HCT116 (cell line): Measurements from ENCODE around the gene P2RX3. TPM values are rescaled to one million over a fixed set of nuclear protein-coding genes. Genes with fewer than 3 reads are reported as not detected.

Source experiments
- ATAC-seq: fragments of 200-7000 bp; cut with Tn5 transposase; 2 replicates; pipeline ENCODE4 v1.9.1; 2020; ENCODE audit warnings: mild to moderate bottlenecking, moderate library complexity
- BruUV-seq: library from RNA; stranded (reverse); fragments of 400-500 nt; replicated peaks from 2 replicates; lab custom pipeline; 2021; lab: Mats Ljungman, UMichigan
- CTCF ChIA-PET: fragments of 300-600 bp; sonication (Branson Sonifier 250); formaldehyde crosslinking; loops from one replicate; lab custom pipeline; 2021; ENCODE audit warnings: antibody characterized with exemption; lab: Charles Lee
- POLR2A ChIA-PET: fragments of 300-600, 350-600 bp; sonication (Branson Sonifier 250); formaldehyde crosslinking; loops from one replicate; lab custom pipeline; 2021; ENCODE audit warnings: antibody characterized with exemption; lab: Charles Lee
- RAD21 ChIA-PET, 2 experiments: fragments of 300-600 bp; sonication (Branson Sonifier 250); formaldehyde crosslinking; loops; one replicate each; lab custom pipeline; 2023; ENCODE audit warnings: low total read pairs in 2 of 2; ENCODE audit not compliant: uncharacterized antibody in 2 of 2, unreplicated experiment in 2 of 2, low non-redundant PET in 1 of 2; lab: Charles Lee
- DNase-seq: peaks from one replicate; pipeline ENCODE4 v3.0.0-alpha.2; 2010; ENCODE audit warnings: low read depth, low spot score
- H2AFZ ChIP-seq: fragments of 200-600 bp; shearing (Covaris generic), sonication (generic); 2 replicates; pipeline ENCODE4 v1.6.1; 2017; ENCODE audit warnings: low read depth, mixed run types, mixed read lengths, antibody characterized with exemption, low read length; ENCODE audit not compliant: poor library complexity, severe bottlenecking
- H3K27ac ChIP-seq: 2 replicates; pipeline ENCODE4 v1.5.1; 2012; ENCODE audit warnings: low read depth, low read length
- H3K27me3 ChIP-seq: fragments of 200-600 bp; sonication (generic); 2 replicates; pipeline ENCODE4 v1.6.1; 2016; ENCODE audit warnings: mixed run types, low read length, mixed read lengths; ENCODE audit not compliant: insufficient read depth
- H3K36me3 ChIP-seq, 2 experiments: fragments of 200-500 bp in 1 of 2; fragments of 200-600 bp in 1 of 2; sonication (Bioruptor generic) in 1 of 2; sonication (generic) in 1 of 2; 2 replicates each; pipeline versions ENCODE4 v1.5.1 to v1.6.1; 2014 to 2016; ENCODE audit warnings: low read length in 2 of 2, inconsistent platforms in 1 of 2, mixed read lengths in 1 of 2, mixed run types in 1 of 2; ENCODE audit not compliant: insufficient read depth in 2 of 2, control insufficient read depth in 1 of 2
- H3K4me1 ChIP-seq, 2 experiments: fragments of 200-600 bp in 1 of 2; sonication (generic) in 1 of 2; 2 replicates each; pipeline versions ENCODE4 v1.5.1 to v1.6.1; 2012 to 2017; ENCODE audit warnings: low read length in 2 of 2, inconsistent platforms in 1 of 2, mild to moderate bottlenecking in 1 of 2, mixed read lengths in 1 of 2, mixed run types in 1 of 2, moderate library complexity in 1 of 2; ENCODE audit not compliant: insufficient read depth in 2 of 2, control insufficient read depth in 1 of 2
- H3K4me2 ChIP-seq: fragments of 200-600 bp; sonication (generic); 2 replicates; pipeline ENCODE4 v1.6.1; 2017; ENCODE audit warnings: mixed run types, low read length, mixed read lengths
- H3K4me3 ChIP-seq, 2 experiments: fragments of 200-600 bp in 1 of 2; sonication (generic) in 1 of 2; replicated peaks in 1 of 2; 2 replicates each; pipeline ENCODE4 v1.5.1; 2011 to 2016; ENCODE audit warnings: low read length in 2 of 2, control low read depth in 1 of 2, low read depth in 1 of 2, mild to moderate bottlenecking in 1 of 2, mixed read lengths in 1 of 2, mixed run types in 1 of 2
- H3K79me2 ChIP-seq: fragments of 200-600 bp; sonication (generic); 2 replicates; pipeline ENCODE4 v1.6.1; 2017; ENCODE audit warnings: mild to moderate bottlenecking, mixed run types, low read length, moderate library complexity, mixed read lengths; ENCODE audit not compliant: insufficient read depth
- H3K9ac ChIP-seq: fragments of 200-600 bp; sonication (generic); 2 replicates; pipeline ENCODE4 v1.6.1; 2016; ENCODE audit warnings: low read length, mixed read lengths
- H3K9me2 ChIP-seq: fragments of 200-600 bp; sonication (generic), shearing (Covaris generic); 2 replicates; pipeline ENCODE4 v1.6.1; 2017; ENCODE audit warnings: mixed run types, mild to moderate bottlenecking, moderate library complexity; ENCODE audit not compliant: insufficient read depth
- H3K9me3 ChIP-seq, 2 experiments: fragments of 200-500 bp in 1 of 2; fragments of 200-600 bp in 1 of 2; sonication (Bioruptor generic) in 1 of 2; sonication (generic) in 1 of 2; 2 replicates each; pipeline ENCODE4 v1.6.1; 2014 to 2017; ENCODE audit warnings: low read length in 2 of 2, mixed read lengths in 2 of 2, inconsistent platforms in 1 of 2, low read depth in 1 of 2, mild to moderate bottlenecking in 1 of 2, mixed run types in 1 of 2, moderate library complexity in 1 of 2; ENCODE audit not compliant: control insufficient read depth in 1 of 2, insufficient read depth in 1 of 2
- H4K20me1 ChIP-seq: fragments of 200-600 bp; sonication (generic), shearing (Covaris generic); 2 replicates; pipeline ENCODE4 v1.6.1; 2017; ENCODE audit warnings: mixed run types, mild to moderate bottlenecking, moderate library complexity; ENCODE audit not compliant: insufficient read depth
- CBX3 ChIP-seq: IDR thresholded peaks from 2 replicates; pipeline ENCODE4 v1.6.1; 2012; ENCODE audit warnings: low read depth
- CEBPB ChIP-seq: IDR thresholded peaks from 2 replicates; pipeline ENCODE4 v1.6.1; 2012; ENCODE audit warnings: low read depth
- CTCF ChIP-seq, 3 experiments: fragments of 200-600 bp in 1 of 3; sonication (generic) in 1 of 3; IDR thresholded peaks in 2 of 3; conservative IDR thresholded peaks in 1 of 3; 2 replicates each; pipeline ENCODE4 v1.5.1; 2012 to 2017; ENCODE audit warnings: low read depth in 2 of 3, low read length in 2 of 3, antibody characterized with exemption in 1 of 3, borderline replicate concordance in 1 of 3, control low read depth in 1 of 3, mild to moderate bottlenecking in 1 of 3, mixed read lengths in 1 of 3, mixed run types in 1 of 3, moderate library complexity in 1 of 3; ENCODE audit not compliant: insufficient read depth in 1 of 3
- RAD21 ChIP-seq: IDR thresholded peaks from 2 replicates; pipeline ENCODE4 v1.6.1; 2012; ENCODE audit warnings: low read depth, mild to moderate bottlenecking
- SP1 ChIP-seq: IDR thresholded peaks from 2 replicates; pipeline ENCODE4 v1.6.1; 2012; ENCODE audit warnings: low read depth
- SRF ChIP-seq: IDR thresholded peaks from 2 replicates; pipeline ENCODE4 v1.6.1; 2012; ENCODE audit warnings: low read depth
- ZNF274 ChIP-seq: fragments of 200-500 bp; sonication (Bioruptor generic); IDR thresholded peaks from 2 replicates; pipeline ENCODE4 v1.6.1; 2014; ENCODE audit warnings: mild to moderate bottlenecking, low read depth, low read length, inconsistent platforms
- intact Hi-C: fragments of 100-400 bp; cut with micrococcal nuclease; formaldehyde crosslinking; loops from 2 replicates; pipeline ENCODE4 v1.10.0; 2022
- total RNA-seq: library from RNA; stranded (reverse); gene quantifications from one replicate; pipeline ENCODE4 v1.2.1, GENCODE V29; 2021; ENCODE audit not compliant: unreplicated experiment
- TF ChIP-seq, protein P1 (sequence below): IDR thresholded peaks from 2 replicates; pipeline ENCODE4 v1.6.1; 2011; ENCODE audit warnings: mild to moderate bottlenecking, low read length, moderate library complexity; ENCODE audit not compliant: insufficient replicate concordance; ENCODE audit errors: extremely low read depth

The P2RX3 gene
- total RNA-seq, 1 experiment from 2014 or later: not detected

DNA sequence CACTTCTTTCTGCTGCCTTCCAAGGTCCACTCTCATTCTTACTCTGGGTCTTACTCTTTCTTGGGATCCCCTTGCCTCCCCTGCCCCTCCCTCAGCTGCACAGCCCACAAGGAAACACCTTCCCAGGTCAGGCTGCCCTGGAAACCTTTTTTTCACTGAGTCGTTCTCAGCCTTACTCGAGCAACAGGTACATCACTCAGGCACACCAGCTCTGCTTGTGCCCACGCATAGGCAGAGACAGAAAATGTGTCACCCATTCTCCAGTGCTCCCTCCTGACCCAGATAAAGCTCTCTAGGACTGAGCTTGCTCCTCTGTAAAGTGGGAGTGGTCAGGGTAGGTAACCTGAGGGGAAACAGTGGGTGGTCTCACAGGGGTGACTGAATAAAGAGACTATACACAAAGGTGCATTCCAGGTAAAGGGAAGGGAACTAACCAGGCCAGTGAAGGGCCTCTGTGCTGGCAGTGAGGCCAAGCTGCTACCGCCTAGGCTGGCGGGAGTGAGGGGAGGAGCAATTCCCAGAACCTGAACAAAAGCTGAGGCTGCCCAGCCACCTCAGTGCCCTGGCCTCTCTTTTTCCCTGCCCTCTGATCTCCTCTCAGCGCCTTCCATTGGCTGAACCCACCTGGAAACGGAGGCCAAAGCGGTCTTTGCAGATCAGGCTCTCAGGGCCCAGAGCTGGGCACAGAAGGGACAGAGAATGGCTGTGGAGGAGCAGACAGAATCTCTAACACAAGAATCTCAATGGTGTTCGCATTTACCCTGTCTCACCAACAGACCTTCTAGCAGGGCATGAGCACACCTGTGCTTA lies 26.9 kb downstream of the P2RX3 start:
- Histone ChIP-seq H4K20me1 (no peaks in the 10 kb centered on the region), H3K79me2 (no peaks in the 10 kb centered on the region), H3K4me2 (no peak overlapping the region), H3K27ac (no peak overlapping the region), H3K9me2 (no peaks in the 10 kb centered on the region), H2AFZ (no peak overlapping the region), H3K4me3 (no peak overlapping the region), H3K9me3 (no peaks in the 10 kb centered on the region), H3K4me1 (no peaks in the 10 kb centered on the region), H3K27me3 (0 out of 2 replicates have a peak, but pooled peaks cover 5% of the 10 kb centered on the region), H3K36me3 (no peaks in the 10 kb centered on the region), H3K9ac (no peak overlapping the region)
- no peak for TF ChIP-seq ZNF274
- TF ChIP-seq SRF: no peak
- no peak for TF ChIP-seq CBX3
- no peak for TF ChIP-seq CEBPB
- no peak for TF ChIP-seq SP1
- no peak for TF ChIP-seq RAD21
- TF ChIP-seq CTCF (IDR thresholded peaks at IDR 0.05 in 2 of 3, conservative IDR thresholded peaks at IDR 0.05 in 1 of 3; ENCODE audit: borderline replicate concordance in 1 of 3, insufficient read depth in 1 of 3, low read depth in 2 of 3, low read length in 2 of 3): no peak
- TF ChIP-seq, protein P1, sequence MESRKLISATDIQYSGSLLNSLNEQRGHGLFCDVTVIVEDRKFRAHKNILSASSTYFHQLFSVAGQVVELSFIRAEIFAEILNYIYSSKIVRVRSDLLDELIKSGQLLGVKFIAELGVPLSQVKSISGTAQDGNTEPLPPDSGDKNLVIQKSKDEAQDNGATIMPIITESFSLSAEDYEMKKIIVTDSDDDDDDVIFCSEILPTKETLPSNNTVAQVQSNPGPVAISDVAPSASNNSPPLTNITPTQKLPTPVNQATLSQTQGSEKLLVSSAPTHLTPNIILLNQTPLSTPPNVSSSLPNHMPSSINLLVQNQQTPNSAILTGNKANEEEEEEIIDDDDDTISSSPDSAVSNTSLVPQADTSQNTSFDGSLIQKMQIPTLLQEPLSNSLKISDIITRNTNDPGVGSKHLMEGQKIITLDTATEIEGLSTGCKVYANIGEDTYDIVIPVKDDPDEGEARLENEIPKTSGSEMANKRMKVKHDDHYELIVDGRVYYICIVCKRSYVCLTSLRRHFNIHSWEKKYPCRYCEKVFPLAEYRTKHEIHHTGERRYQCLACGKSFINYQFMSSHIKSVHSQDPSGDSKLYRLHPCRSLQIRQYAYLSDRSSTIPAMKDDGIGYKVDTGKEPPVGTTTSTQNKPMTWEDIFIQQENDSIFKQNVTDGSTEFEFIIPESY: no peak
- intact Hi-C loops: no loop called here
- POLR2A ChIA-PET: no interaction called here
- ATAC-seq: no peak
- RAD21 ChIA-PET: no interaction called here
- DNase-seq: no peak
- BruUV-seq: no TSS peak
- CTCF ChIA-PET: no interaction called here
